ENCODE results near the gene CLDN17. TPM values are rescaled to one million over a fixed set of nuclear protein-coding genes. Genes with fewer than 3 reads are reported as not detected.

The CLDN17 gene
- total and polyA plus RNA-seq, 7 donors, result not detected

DNA sequence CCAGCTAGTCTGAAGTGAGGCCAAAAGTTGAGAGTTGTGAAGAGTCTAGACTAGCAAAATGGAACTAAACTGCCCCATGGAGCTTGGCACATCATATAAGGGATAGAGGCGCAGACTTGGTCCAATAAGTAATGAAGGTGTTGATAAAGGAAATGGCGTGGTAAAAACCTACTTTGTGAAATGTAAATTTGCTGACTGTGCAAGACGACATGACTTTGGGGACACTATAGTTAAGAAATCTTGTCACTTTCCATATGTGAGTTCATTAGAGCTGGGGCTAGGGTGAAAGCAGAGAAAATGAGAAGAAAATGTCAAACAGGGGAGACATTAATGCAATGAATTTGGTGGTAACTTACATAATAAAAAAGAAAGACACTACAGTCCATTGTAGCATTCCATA lies 50.1 kb downstream of the CLDN17 start:
- DNase-seq, result no peak
- Histone ChIP-seq H3K9me3 (no peaks in the 10 kb centered on the region), H3K36me3 (no peaks in the 10 kb centered on the region), H3K27me3 (no peaks in the 10 kb centered on the region), H3K4me1 (no peaks in the 10 kb centered on the region), H3K27ac (no peak overlapping the region), H3K4me3 (no peak overlapping the region)
- 90 to 97% methylated on average over 3 of the region's 3 CpGs for WGBS, 2 donors
- intact Hi-C loops (cut with DNase I), result no loop called here
- no peak for TF ChIP-seq EP300 (IDR thresholded peaks at IDR 0.05)
- TF ChIP-seq POLR2AphosphoS5 (IDR thresholded peaks at IDR 0.05), result no peak
- no peak for TF ChIP-seq POLR2A (IDR thresholded peaks at IDR 0.05)

Other genes with a start within 250 kb of the CLDN17 start
- under 1 TPM in 2 of 4 donors, not detected in 2; under 0.01 to 0.49 TPM for gene GRIK1, start 226.8 kb downstream of the CLDN17 start, total RNA-seq
- under 1 TPM in 1 of 3 donors, not detected in 2; 0.13 TPM for gene GRIK1, start 226.8 kb downstream of the CLDN17 start, polyA plus RNA-seq
- gene CLDN8, start 49.3 kb upstream of the CLDN17 start, total RNA-seq, result under 1 TPM in 1 of 4 donors, not detected in 3; 0.71 TPM
- gene CLDN8, start 49.3 kb upstream of the CLDN17 start, polyA plus RNA-seq, result 10 to 100 TPM in 1 of 3 donors, 1 to 10 TPM in 2; 3.1 to 21.0 (median 6.9) TPM
- gene KRTAP24-1, start 116.1 kb upstream of the CLDN17 start, total RNA-seq, result not detected
- not detected for gene KRTAP24-1, start 116.1 kb upstream of the CLDN17 start, polyA plus RNA-seq
- not detected for gene KRTAP25-1, start 122.7 kb upstream of the CLDN17 start, total RNA-seq
- gene KRTAP25-1, start 122.7 kb upstream of the CLDN17 start, polyA plus RNA-seq, result not detected
- gene KRTAP26-1, start 153.5 kb upstream of the CLDN17 start, total RNA-seq, result not detected
- gene KRTAP26-1, start 153.5 kb upstream of the CLDN17 start, polyA plus RNA-seq, result not detected
- gene KRTAP27-1, start 170.9 kb upstream of the CLDN17 start, total RNA-seq, result not detected
- not detected for gene KRTAP27-1, start 170.9 kb upstream of the CLDN17 start, polyA plus RNA-seq
- not detected for gene KRTAP23-1, start 181.8 kb upstream of the CLDN17 start, total RNA-seq
- not detected for gene KRTAP23-1, start 181.8 kb upstream of the CLDN17 start, polyA plus RNA-seq
- gene KRTAP13-2, start 205.5 kb upstream of the CLDN17 start, total RNA-seq, result not detected
- gene KRTAP13-2, start 205.5 kb upstream of the CLDN17 start, polyA plus RNA-seq, result 1 to 10 TPM; 1.8 to 6.0 (median 2.4) TPM
- not detected for gene KRTAP13-1, start 229.2 kb upstream of the CLDN17 start, total RNA-seq
- not detected for gene KRTAP13-1, start 229.2 kb upstream of the CLDN17 start, polyA plus RNA-seq

Data from sigmoid colon (tissue), 7 donors.